DOHH2 (cell line): Measurements from ENCODE around the gene NELFA.

Source experiments
- H3F3A ChIP-seq: fragments of 200-600 bp; sonication (generic), shearing (Covaris generic); 2 replicates; pipeline ENCODE4 v1.6.0; 2016; ENCODE audit warnings: antibody characterized with exemption, mild to moderate bottlenecking; ENCODE audit not compliant: control insufficient read depth, insufficient read depth
- H3K27ac ChIP-seq: fragments of 200-600 bp; sonication (generic); 2 replicates; pipeline ENCODE4 v1.5.1; 2014; ENCODE audit warnings: low read depth, mild to moderate bottlenecking, low read length, moderate library complexity
- H3K27me3 ChIP-seq: fragments of 200-600 bp; sonication (generic); 2 replicates; pipeline ENCODE4 v1.6.1; 2014; ENCODE audit warnings: mild to moderate bottlenecking, low read length, mixed read lengths; ENCODE audit not compliant: control insufficient read depth
- H3K36me3 ChIP-seq: fragments of 200-600 bp; sonication (generic); 2 replicates; pipeline ENCODE4 v1.6.1; 2014; ENCODE audit warnings: mild to moderate bottlenecking, low read length, moderate library complexity, mixed read lengths; ENCODE audit not compliant: control insufficient read depth
- H3K4me1 ChIP-seq: fragments of 200-600 bp; sonication (generic); 2 replicates; pipeline ENCODE4 v1.6.1; 2014; ENCODE audit warnings: mild to moderate bottlenecking, low read length, mixed read lengths; ENCODE audit not compliant: control insufficient read depth
- H3K4me2 ChIP-seq: fragments of 200-600 bp; sonication (generic); 2 replicates; pipeline ENCODE4 v1.6.0; 2014; ENCODE audit warnings: mild to moderate bottlenecking, low read length, moderate library complexity
- H3K4me3 ChIP-seq: fragments of 200-600 bp; sonication (generic); 2 replicates; pipeline ENCODE4 v1.5.1; 2014; ENCODE audit warnings: mild to moderate bottlenecking, low read length, mixed read lengths
- H3K79me2 ChIP-seq: fragments of 200-600 bp; sonication (generic); 2 replicates; pipeline ENCODE4 v1.6.1; 2014; ENCODE audit warnings: mild to moderate bottlenecking, low read length, mixed read lengths; ENCODE audit not compliant: control insufficient read depth
- H3K9me2 ChIP-seq: fragments of 200-600 bp; sonication (generic); replicated peaks from 2 replicates; pipeline ENCODE4 v1.6.1; 2014; ENCODE audit warnings: mild to moderate bottlenecking, low read length, mixed read lengths; ENCODE audit not compliant: control insufficient read depth
- H3K9me3 ChIP-seq: fragments of 200-600 bp; sonication (generic); 2 replicates; pipeline ENCODE4 v1.6.1; 2014; ENCODE audit warnings: antibody characterized with exemption, low read length, mixed read lengths; ENCODE audit not compliant: control insufficient read depth, insufficient read depth
- H4K20me1 ChIP-seq: fragments of 200-600 bp; sonication (generic); 2 replicates; pipeline ENCODE4 v1.6.0; 2014; ENCODE audit warnings: low read depth, mild to moderate bottlenecking, antibody characterized with exemption, low read length, moderate library complexity; ENCODE audit not compliant: control insufficient read depth, insufficient read depth
- EZH2phosphoT487 ChIP-seq: fragments of 200-600 bp; sonication (generic); IDR thresholded peaks from 2 replicates; pipeline ENCODE4 v1.6.1; 2017; ENCODE audit warnings: borderline replicate concordance, mild to moderate bottlenecking, antibody characterized with exemption, low read length, moderate library complexity, mixed read lengths
- TF ChIP-seq, protein P1 (sequence below): fragments of 200-600 bp; sonication (generic); IDR thresholded peaks from one replicate; pipeline ENCODE4 v1.5.1; 2014; ENCODE audit warnings: antibody characterized with exemption, mild to moderate bottlenecking, low read depth, low read length; ENCODE audit not compliant: poor library complexity, severe bottlenecking

Gene NELFA

DNA sequence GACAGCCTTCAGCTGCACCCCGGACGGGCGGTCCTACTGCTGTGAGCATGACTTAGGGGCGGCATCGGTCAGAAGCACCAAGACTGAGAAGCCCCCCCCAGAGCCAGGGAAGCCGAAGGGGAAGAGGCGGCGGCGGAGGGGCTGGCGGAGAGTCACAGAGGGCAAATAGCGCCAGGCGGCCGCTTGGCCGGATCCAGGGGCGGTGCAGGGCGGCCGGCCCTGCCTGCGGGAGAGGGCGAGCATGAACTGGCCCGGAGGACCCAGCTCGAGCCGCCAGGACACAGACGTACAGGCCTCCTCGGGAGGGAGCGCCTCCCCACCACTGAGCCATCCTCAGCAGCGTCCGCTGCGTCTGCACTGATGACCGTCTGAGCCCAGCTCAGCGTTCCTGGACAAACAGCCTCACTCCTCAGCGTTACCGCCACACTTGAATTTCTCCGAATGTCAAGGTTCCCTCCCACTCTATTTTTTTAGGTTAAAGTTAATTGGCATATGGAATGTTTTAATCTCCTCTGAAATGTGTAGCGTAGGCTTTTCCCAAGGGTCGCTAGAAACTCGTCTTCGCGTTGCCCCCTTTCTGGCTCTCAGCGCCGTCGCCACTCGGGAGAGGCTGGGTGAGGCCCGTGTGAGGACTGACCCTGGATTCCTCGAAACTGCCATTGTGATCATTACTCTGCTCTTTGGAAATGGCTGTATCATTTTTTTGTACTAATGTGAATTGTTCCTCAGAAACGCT is 29.9 kb downstream of the NELFA start:
- Histone ChIP-seq H3K27ac (no peak overlapping the region), H3K9me2 (no peaks in the 10 kb centered on the region), H3K4me3 (no peak overlapping the region), H3K79me2 (no peaks in the 10 kb centered on the region), H3K4me2 (no peak overlapping the region), H3K27me3 (no peaks in the 10 kb centered on the region), H3K9me3 (no peaks in the 10 kb centered on the region), H3K36me3 (peaks cover 93% of the 10 kb centered on the region), H4K20me1 (no peaks in the 10 kb centered on the region), H3F3A (peaks cover 30% of the 10 kb centered on the region), H3K4me1 (no peaks in the 10 kb centered on the region)
- TF ChIP-seq EZH2phosphoT487 = no peak
- TF ChIP-seq, protein P1, sequence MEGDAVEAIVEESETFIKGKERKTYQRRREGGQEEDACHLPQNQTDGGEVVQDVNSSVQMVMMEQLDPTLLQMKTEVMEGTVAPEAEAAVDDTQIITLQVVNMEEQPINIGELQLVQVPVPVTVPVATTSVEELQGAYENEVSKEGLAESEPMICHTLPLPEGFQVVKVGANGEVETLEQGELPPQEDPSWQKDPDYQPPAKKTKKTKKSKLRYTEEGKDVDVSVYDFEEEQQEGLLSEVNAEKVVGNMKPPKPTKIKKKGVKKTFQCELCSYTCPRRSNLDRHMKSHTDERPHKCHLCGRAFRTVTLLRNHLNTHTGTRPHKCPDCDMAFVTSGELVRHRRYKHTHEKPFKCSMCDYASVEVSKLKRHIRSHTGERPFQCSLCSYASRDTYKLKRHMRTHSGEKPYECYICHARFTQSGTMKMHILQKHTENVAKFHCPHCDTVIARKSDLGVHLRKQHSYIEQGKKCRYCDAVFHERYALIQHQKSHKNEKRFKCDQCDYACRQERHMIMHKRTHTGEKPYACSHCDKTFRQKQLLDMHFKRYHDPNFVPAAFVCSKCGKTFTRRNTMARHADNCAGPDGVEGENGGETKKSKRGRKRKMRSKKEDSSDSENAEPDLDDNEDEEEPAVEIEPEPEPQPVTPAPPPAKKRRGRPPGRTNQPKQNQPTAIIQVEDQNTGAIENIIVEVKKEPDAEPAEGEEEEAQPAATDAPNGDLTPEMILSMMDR = no peak

DNA sequence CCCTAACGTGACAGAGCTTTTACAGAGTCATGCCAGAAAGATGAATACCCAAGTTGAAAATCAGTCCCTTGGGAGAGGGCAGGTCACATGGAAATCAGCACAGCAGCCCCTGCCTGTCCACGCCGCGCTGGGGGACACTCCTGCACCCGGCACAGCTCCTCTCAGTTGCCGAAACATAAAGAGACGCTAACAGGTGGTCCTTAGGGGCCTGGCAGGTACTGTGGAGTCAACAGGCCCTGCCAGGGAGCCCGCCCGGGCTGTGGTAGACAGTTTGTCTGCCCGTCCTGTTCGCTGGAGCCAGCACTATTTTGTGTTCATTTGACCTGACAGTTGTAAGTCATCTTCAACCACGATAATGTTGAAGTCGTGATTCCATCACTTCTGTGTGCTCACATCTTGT is 30.5 kb downstream of the NELFA start:
- peaks cover 30% of the 10 kb centered on the region for H3F3A ChIP-seq

DNA sequence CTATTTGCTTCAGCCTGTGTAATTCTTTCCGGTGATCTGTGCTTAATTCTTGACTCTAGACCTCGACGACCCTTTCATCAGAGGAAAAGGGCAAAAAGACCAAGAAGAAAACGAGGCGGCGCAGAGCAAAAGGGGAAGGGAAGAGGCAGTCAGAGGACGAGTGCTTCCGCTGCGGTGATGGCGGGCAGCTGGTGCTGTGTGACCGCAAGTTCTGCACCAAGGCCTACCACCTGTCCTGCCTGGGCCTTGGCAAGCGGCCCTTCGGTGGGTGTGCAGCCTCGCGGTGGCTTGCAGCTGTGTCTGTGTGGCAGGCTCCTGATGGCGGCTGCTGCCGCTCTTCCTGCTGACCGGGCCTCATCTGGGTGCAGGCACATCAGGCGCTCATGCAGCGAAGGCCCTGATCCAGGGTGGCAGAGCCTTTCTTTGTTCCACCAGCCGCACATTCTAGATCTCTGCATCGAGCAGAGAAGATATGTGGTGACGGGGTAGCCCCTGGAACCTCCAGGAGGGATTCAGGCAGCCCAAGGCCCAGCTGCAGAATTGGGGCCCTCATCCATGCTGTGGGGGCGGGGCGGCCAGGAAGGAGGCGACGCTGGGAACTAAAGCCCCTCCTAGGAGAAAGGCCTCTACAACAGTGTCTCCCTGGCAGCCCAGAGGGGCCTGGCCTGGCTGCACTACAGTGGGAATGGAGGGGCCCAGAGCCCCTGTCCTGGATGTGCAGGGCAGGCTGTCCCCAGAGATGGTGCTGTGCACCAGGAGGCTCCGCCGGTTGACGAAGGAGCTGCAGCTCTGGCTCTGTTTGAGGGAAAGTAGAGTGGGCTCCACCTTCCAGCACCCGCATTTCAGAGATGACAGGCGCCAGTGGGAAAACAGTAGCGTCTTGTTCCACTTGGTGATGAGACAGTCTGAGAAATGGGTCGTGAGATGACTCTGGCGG is 32.1 kb downstream of the NELFA start:
- H3F3A ChIP-seq = peaks cover 19% of the 10 kb centered on the region
- H3K9me3 ChIP-seq = no peaks in the 10 kb centered on the region
- H3K27ac ChIP-seq = no peak overlapping the region
- no peaks in the 10 kb centered on the region for H3K4me1 ChIP-seq
- H3K36me3 ChIP-seq = peaks cover 93% of the 10 kb centered on the region
- H3K27me3 ChIP-seq = no peaks in the 10 kb centered on the region
- no peak overlapping the region for H3K4me3 ChIP-seq
- no peaks in the 10 kb centered on the region for H3K9me2 ChIP-seq
- no peaks in the 10 kb centered on the region for H4K20me1 ChIP-seq
- no peak for TF ChIP-seq EZH2phosphoT487
- TF ChIP-seq, protein P1 = no peak
- no peak overlapping the region for H3K4me2 ChIP-seq
- H3K79me2 ChIP-seq = no peaks in the 10 kb centered on the region

More for the DNA sequence above, 30.5 kb downstream of the NELFA start:
- Histone ChIP-seq H3K9me2 (no peaks in the 10 kb centered on the region), H3K36me3 (peaks cover 93% of the 10 kb centered on the region), H4K20me1 (no peaks in the 10 kb centered on the region), H3K27me3 (no peaks in the 10 kb centered on the region), H3K4me2 (no peak overlapping the region), H3K9me3 (no peaks in the 10 kb centered on the region), H3K79me2 (no peaks in the 10 kb centered on the region), H3K4me3 (no peak overlapping the region), H3K27ac (no peak overlapping the region), H3K4me1 (no peaks in the 10 kb centered on the region)
- no peak for TF ChIP-seq EZH2phosphoT487
- TF ChIP-seq, protein P1 = no peak
